WTC11 (cell line): ENCODE data around the gene CHST11. TPM values are rescaled to one million over a fixed set of nuclear protein-coding genes. Genes with fewer than 3 reads are reported as not detected.
A peak's percentile ranks its signal among the peaks of the same experiment; 100 is the strongest.

Source experiments
- ATAC-seq: fragments of 200-7000 bp; cut with Tn5 transposase; 2 replicates; pipeline ENCODE4 v1.10.0; 2021; ENCODE audit warnings: mild to moderate bottlenecking, moderate library complexity
- CTCF ChIA-PET: fragments of 300-600 bp; sonication (Branson Sonifier 250); formaldehyde crosslinking; loops from one replicate; lab custom pipeline; 2021; ENCODE audit warnings: antibody characterized with exemption; lab: Charles Lee
- POLR2A ChIA-PET: fragments of 350-600 bp; sonication (Branson Sonifier 250); formaldehyde crosslinking; loops from one replicate; lab custom pipeline; 2021; ENCODE audit warnings: antibody characterized with exemption; lab: Charles Lee
- DNase-seq: peaks from one replicate; pipeline ENCODE4 v3.0.0; 2021; ENCODE audit warnings: low spot score
- H3K27ac Mint-ChIP-seq: 2 replicates; pipeline ENCODE4 v1.8.0; 2021; ENCODE audit warnings: mixed read lengths
- H3K27me3 Mint-ChIP-seq: 2 replicates; pipeline ENCODE4 v1.8.0; 2021; ENCODE audit warnings: low read depth, mild to moderate bottlenecking, moderate library complexity, mixed read lengths
- H3K36me3 Mint-ChIP-seq: 2 replicates; pipeline ENCODE4 v1.8.0; 2021; ENCODE audit warnings: mixed read lengths
- H3K4me1 Mint-ChIP-seq: 2 replicates; pipeline ENCODE4 v1.8.0; 2022; ENCODE audit warnings: mixed read lengths
- H3K4me3 Mint-ChIP-seq: 2 replicates; pipeline ENCODE4 v1.8.0; 2021; ENCODE audit warnings: mild to moderate bottlenecking, moderate library complexity, mixed read lengths
- H3K9me3 Mint-ChIP-seq: 2 replicates; pipeline ENCODE4 v1.8.0; 2021; ENCODE audit warnings: mixed read lengths
- ATF2 ChIP-seq: sonication (generic); formaldehyde crosslinking; IDR thresholded peaks from 2 replicates; pipeline ENCODE4 v1.8.1; 2022; ENCODE audit warnings: low read depth, missing genetic modification reagents, borderline replicate concordance
- ATF3 ChIP-seq: sonication (generic); formaldehyde crosslinking; conservative IDR thresholded peaks from 2 replicates; pipeline ENCODE4 v1.8.1; 2022; ENCODE audit warnings: mild to moderate bottlenecking, missing genetic modification reagents
- ATF6 ChIP-seq: sonication (generic); formaldehyde crosslinking; IDR thresholded peaks from 2 replicates; pipeline ENCODE4 v1.8.1; 2023; ENCODE audit warnings: mild to moderate bottlenecking, missing genetic modification reagents
- CBFB ChIP-seq: sonication (generic); formaldehyde crosslinking; IDR thresholded peaks from 2 replicates; pipeline ENCODE4 v1.8.1; 2022; ENCODE audit warnings: mild to moderate bottlenecking, low read depth, missing genetic modification reagents
- E2F1 ChIP-seq: sonication (generic); formaldehyde crosslinking; IDR thresholded peaks from 2 replicates; pipeline ENCODE4 v1.8.0; 2022; ENCODE audit warnings: mild to moderate bottlenecking, missing genetic modification reagents
- EMX1 ChIP-seq: fragments of 250-450 bp; sonication (Bioruptor Pico); IDR thresholded peaks from 2 replicates; pipeline ENCODE4 v1.8.0; 2021; ENCODE audit warnings: mild to moderate bottlenecking
- ETV6 ChIP-seq: sonication (generic); formaldehyde crosslinking; IDR thresholded peaks from 2 replicates; pipeline ENCODE4 v1.8.1; 2022; ENCODE audit warnings: mild to moderate bottlenecking, missing genetic modification reagents
- GRHL2 ChIP-seq: fragments of 250-450 bp; sonication (Bioruptor Pico); IDR thresholded peaks from 2 replicates; pipeline ENCODE4 v1.8.0; 2022; ENCODE audit warnings: mild to moderate bottlenecking, moderate library complexity; ENCODE audit not compliant: insufficient replicate concordance, severe bottlenecking
- GTF2I ChIP-seq: fragments of 250-450 bp; sonication (Bioruptor Pico); conservative IDR thresholded peaks from 2 replicates; pipeline ENCODE4 v1.4.0; 2021; ENCODE audit warnings: mild to moderate bottlenecking
- HMGA2 ChIP-seq: fragments of 250-450 bp; sonication (Bioruptor Pico); IDR thresholded peaks from 2 replicates; pipeline ENCODE4 v1.4.0; 2021; ENCODE audit warnings: mild to moderate bottlenecking, moderate library complexity
- NR1H2 ChIP-seq: sonication (generic); formaldehyde crosslinking; IDR thresholded peaks from 2 replicates; pipeline ENCODE4 v1.9.0; 2021; ENCODE audit warnings: mild to moderate bottlenecking, moderate library complexity, missing genetic modification reagents
- NR2C2 ChIP-seq: sonication (generic); formaldehyde crosslinking; IDR thresholded peaks from 2 replicates; pipeline ENCODE4 v1.8.0; 2022; ENCODE audit warnings: mild to moderate bottlenecking, missing genetic modification reagents
- RORB ChIP-seq: fragments of 250-450 bp; sonication (Bioruptor Pico); IDR thresholded peaks from 2 replicates; pipeline ENCODE4 v1.9.0; 2021; ENCODE audit warnings: mild to moderate bottlenecking
- STAT6 ChIP-seq: sonication (generic); formaldehyde crosslinking; conservative IDR thresholded peaks from 2 replicates; pipeline ENCODE4 v1.8.1; 2023; ENCODE audit warnings: mild to moderate bottlenecking, low read depth, missing genetic modification reagents, moderate library complexity
- total RNA-seq: library from RNA; stranded (reverse); gene quantifications from 3 replicates; pipeline ENCODE4 v1.2.3, GENCODE V29; 2021

The CHST11 gene
- total RNA-seq, 1 experiment from 2014 or later, result 24.2 TPM

DNA sequence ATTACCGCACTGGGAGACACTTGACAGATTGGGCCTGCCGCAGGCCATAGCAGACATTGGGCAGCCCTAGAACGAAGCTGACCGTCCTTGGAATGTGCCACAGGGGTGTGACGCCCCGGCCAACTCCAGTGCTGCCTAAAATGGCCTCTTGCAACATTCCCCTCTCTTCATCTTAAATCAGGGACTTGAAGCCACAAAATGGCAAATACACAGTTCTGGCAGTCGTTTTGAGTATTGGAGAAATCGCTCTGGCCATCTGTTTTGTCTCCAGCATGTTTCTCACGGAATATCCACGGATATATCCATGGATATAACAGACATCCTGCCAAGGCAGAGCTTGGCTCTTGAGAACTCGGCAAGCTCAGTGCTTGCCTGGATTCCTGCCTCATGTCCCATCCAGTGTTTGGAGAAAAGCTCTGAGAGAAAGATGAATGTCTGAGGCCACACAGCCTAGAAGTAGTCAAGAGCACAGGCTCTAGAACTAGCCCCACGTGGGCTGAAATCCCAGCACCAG is 158.4 kb downstream of the CHST11 start:
- CTCF ChIA-PET, result interaction anchor here (1.0 to 1.6 kb wide), 2 partner anchors 88 to 233 kb away, joined by 3 to 7 read pairs; no protein-coding TSS in a partner anchor
- ATAC-seq, result peak; percentile 30; the same call in 1 of the 2 replicates
- H3K4me1 Mint-ChIP-seq, result peaks cover 12% of the 10 kb centered on the region

More for the DNA sequence above, 158.4 kb downstream of the CHST11 start:
- Mint-ChIP-seq H3K27me3 (no peaks in the 10 kb centered on the region), H3K27ac (peak overlapping the region; percentile 16; the same call in 1 of the 2 replicates), H3K36me3 (no peaks in the 10 kb centered on the region), H3K4me3 (no peak overlapping the region), H3K9me3 (no peaks in the 10 kb centered on the region)
- no peak for DNase-seq
- POLR2A ChIA-PET, result no interaction called here
- no peak for TF ChIP-seq E2F1
- TF ChIP-seq GRHL2, result no peak
- no peak for TF ChIP-seq STAT6 (CRISPR knock-in tag)
- no peak for TF ChIP-seq ATF6
- TF ChIP-seq ETV6, result no peak
- TF ChIP-seq HMGA2 (CRISPR knock-in tag), result no peak
- no peak for TF ChIP-seq ATF2 (CRISPR knock-in tag)
- no peak for TF ChIP-seq NR1H2
- TF ChIP-seq EMX1 (CRISPR knock-in tag), result no peak
- no peak for TF ChIP-seq RORB (CRISPR knock-in tag)
- no peak for TF ChIP-seq GTF2I (CRISPR knock-in tag)
- no peak for TF ChIP-seq CBFB (CRISPR knock-in tag)
- TF ChIP-seq NR2C2 (CRISPR knock-in tag), result no peak
- no peak for TF ChIP-seq ATF3
